Fibroblast of skin of left biceps (primary cell): Measurements from ENCODE around the gene GLT8D1.

Experiments
- DNase-seq, 2 experiments: peaks; one replicate each; pipeline ENCODE4 v3.0.0-alpha.2; 2013; ENCODE audit warnings: low read depth in 2 of 2

GLT8D1 gene

GRCh38 chr3:52712291-52713212 is 7.0 kb upstream of the GLT8D1 start:
- no peak for DNase-seq

GRCh38 chr3:52710512-52710911 is 4.9 kb upstream of the GLT8D1 start:
- DNase-seq, result no peak

GRCh38 chr3:52707585-52707984 is 2.0 kb upstream of the GLT8D1 start:
- no peak for DNase-seq

GRCh38 chr3:52705438-52705687 is 228 bp downstream of the GLT8D1 start:
- DNase-seq, result no peak

GRCh38 chr3:52704611-52705437 is 767 bp downstream of the GLT8D1 start:
- DNase-seq, result no peak

- no peak for DNase-seq
Measured at GRCh38 chr3:52703341-52703740, 2.2 kb downstream of the GLT8D1 start.

- DNase-seq, result no peak
Measured at GRCh38 chr3:52697632-52697965, 8.0 kb downstream of the GLT8D1 start.

- DNase-seq, result no peak
Measured at GRCh38 chr3:52696830-52697631, 8.6 kb downstream of the GLT8D1 start.

GRCh38 chr3:52695798-52696671 is 9.6 kb downstream of the GLT8D1 start:
- no peak for DNase-seq

- no peak for DNase-seq
Measured at GRCh38 chr3:52694528-52695189, 10.9 kb downstream of the GLT8D1 start.

GRCh38 chr3:52693071-52693470 is 12.5 kb downstream of the GLT8D1 start:
- no peak for DNase-seq

GRCh38 chr3:52690560-52690959 is 15.0 kb downstream of the GLT8D1 start:
- no peak for DNase-seq

GRCh38 chr3:52689151-52689550 is 16.4 kb downstream of the GLT8D1 start:
- no peak for DNase-seq

- no peak for DNase-seq
Measured at GRCh38 chr3:52688266-52688665, 17.3 kb downstream of the GLT8D1 start.

GRCh38 chr3:52685709-52686691 is 19.6 kb downstream of the GLT8D1 start, which contains the start of the genes GNL3 and PBRM1:
TSS of gene GNL3 (plus strand) at chr3:52686032. CDS start at chr3:52686093, 61 bp downstream.
TSS of gene PBRM1 (minus strand) at chr3:52685913.
- DNase-seq, result peak; percentile 83 to 89

GRCh38 chr3:52685285-52685708 is 20.3 kb downstream of the GLT8D1 start:
- DNase-seq, result peak in 1 of 2 experiments; percentile 19

- DNase-seq, result no peak
Measured at GRCh38 chr3:52684184-52684583, 21.4 kb downstream of the GLT8D1 start.

GRCh38 chr3:52683611-52684010 is 22.0 kb downstream of the GLT8D1 start:
- no peak for DNase-seq

- peak in 1 of 2 experiments; percentile 43 for DNase-seq
Measured at GRCh38 chr3:52682016-52682415, 23.6 kb downstream of the GLT8D1 start.
